K562 (cell line): ENCODE data around the gene TMEM161B. TPM values are rescaled to one million over a fixed set of nuclear protein-coding genes. Genes with fewer than 3 reads are reported as not detected.

Source experiments
- ATAC-seq: fragments of 200-7000 bp; cut with Tn5 transposase; 3 replicates; pipeline ENCODE4 v1.9.1; 2020; ENCODE audit warnings: moderate library complexity
- BruUV-seq: library from RNA; stranded (reverse); fragments of 400-500 nt; replicated peaks from 2 replicates; lab custom pipeline; 2021; lab: Mats Ljungman, UMichigan
- CTCF ChIA-PET: fragments of 300-600 bp; formaldehyde crosslinking; extraction: SDS; loops from one replicate; lab custom pipeline; 2021; ENCODE audit warnings: low intra/inter-chr PET ratio; lab: Yijun Ruan, JAX
- POLR2A ChIA-PET: fragments of 300-600, 350-650 bp; sonication (Branson Sonifier 250); formaldehyde crosslinking; extraction: SDS; loops from one replicate; lab custom pipeline; 2021; ENCODE audit warnings: antibody characterized with exemption, inconsistent platforms; lab: Yijun Ruan, JAX
- DNase-seq, 4 experiments: peaks; one replicate each; pipeline versions ENCODE4 v3.0.0 to v3.0.0-alpha.2; 2011 to 2018; ENCODE audit warnings: low spot score in 3 of 4, mixed read lengths in 3 of 4; ENCODE audit errors: extremely low read depth in 1 of 4
- FAIRE-seq: peaks from 2 replicates; lab custom pipeline; 2011; peaks lifted over from hg19 to GRCh38; lab: Jason Lieb, UNC
- H2AFZ ChIP-seq: 2 replicates; pipeline ENCODE4 v1.6.0; 2011; ENCODE audit warnings: low read depth, low read length, control low read depth, inconsistent platforms
- H3K27ac ChIP-seq: fragments of 200-600 bp; 3 replicates; pipeline ENCODE4 v1.8.0; 2011; ENCODE audit warnings: low read depth, mild to moderate bottlenecking, control low read depth, inconsistent platforms, low read length, moderate library complexity, mixed read lengths; ENCODE audit errors: extremely low read depth
- H3K27me3 ChIP-seq, 2 experiments: fragments of 300-600 bp in 1 of 2; 2 replicates in 1 of 2; 3 replicates in 1 of 2; pipeline versions ENCODE4 v1.6.0 to v1.8.0; 2011; ENCODE audit warnings: inconsistent platforms in 2 of 2, low read length in 2 of 2, mild to moderate bottlenecking in 1 of 2, mixed read lengths in 1 of 2, moderate library complexity in 1 of 2; ENCODE audit not compliant: control insufficient read depth in 2 of 2, insufficient read depth in 2 of 2
- H3K36me3 ChIP-seq: fragments of 300-600 bp; 3 replicates; pipeline ENCODE4 v1.8.0; 2011; ENCODE audit warnings: mild to moderate bottlenecking, low read length, inconsistent platforms; ENCODE audit not compliant: control insufficient read depth, insufficient read depth
- H3K4me1 ChIP-seq, 2 experiments: fragments of 200-600 bp in 1 of 2; replicated peaks in 1 of 2; 2 replicates in 1 of 2; 3 replicates in 1 of 2; pipeline versions ENCODE4 v1.5.1 to v1.8.0; 2011; ENCODE audit warnings: inconsistent platforms in 2 of 2, low read length in 2 of 2, mild to moderate bottlenecking in 1 of 2, mixed read lengths in 1 of 2, moderate library complexity in 1 of 2; ENCODE audit not compliant: control insufficient read depth in 2 of 2, insufficient read depth in 2 of 2
- H3K4me2 ChIP-seq: 2 replicates; pipeline ENCODE4 v1.6.1; 2011; ENCODE audit warnings: low read length, control low read depth, inconsistent platforms, mixed read lengths; ENCODE audit not compliant: insufficient read depth
- H3K4me3 ChIP-seq: fragments of 200-600 bp; sonication (generic), shearing (Covaris generic); 2 replicates; pipeline ENCODE4 v1.5.1; 2016; ENCODE audit warnings: control low read depth, inconsistent platforms
- H3K79me2 ChIP-seq: fragments of 200-600 bp; 3 replicates; pipeline ENCODE4 v1.8.0; 2011; ENCODE audit warnings: low read length, inconsistent platforms; ENCODE audit not compliant: control insufficient read depth, insufficient read depth
- H3K9ac ChIP-seq, 2 experiments: 2 replicates each; pipeline versions ENCODE4 v1.6.0 to v1.6.1; 2011; ENCODE audit warnings: low read depth in 2 of 2, low read length in 2 of 2, control low read depth in 1 of 2, inconsistent platforms in 1 of 2, mild to moderate bottlenecking in 1 of 2, mixed read lengths in 1 of 2; ENCODE audit not compliant: insufficient read depth in 1 of 2
- H3K9me1 ChIP-seq: one replicate; pipeline ENCODE4 v1.6.0; 2011; ENCODE audit warnings: inconsistent platforms, mild to moderate bottlenecking, low read length, moderate library complexity; ENCODE audit not compliant: control insufficient read depth, insufficient read depth
- H3K9me3 ChIP-seq: replicated peaks from 2 replicates; pipeline ENCODE4 v1.5.1; 2011; ENCODE audit warnings: low read depth, low read length, inconsistent platforms; ENCODE audit not compliant: control insufficient read depth, insufficient read depth
- H4K20me1 ChIP-seq: replicated peaks from 2 replicates; pipeline ENCODE4 v1.6.1; 2011; ENCODE audit warnings: low read length, inconsistent platforms, mixed read lengths; ENCODE audit not compliant: control insufficient read depth, insufficient read depth
- BHLHE40 ChIP-seq: IDR thresholded peaks from 2 replicates; pipeline ENCODE4 v1.6.1; 2011; ENCODE audit warnings: low read length, improper control_type of control experiment
- CBFA2T3 ChIP-seq: fragments of 450-650 bp; IDR thresholded peaks from 2 replicates; pipeline ENCODE4 v1.6.1; 2017
- CEBPB ChIP-seq: fragments of 450-650 bp; IDR thresholded peaks from 2 replicates; pipeline ENCODE4 v1.6.1; 2016; ENCODE audit warnings: missing genetic modification characterization, missing compliant biosample characterization
- CEBPG ChIP-seq, 3 experiments: fragments of 200-800 bp in 1 of 3; sonication (Bioruptor generic) in 1 of 3; sonication (generic) in 1 of 3; formaldehyde crosslinking in 1 of 3; IDR thresholded peaks in 2 of 3; conservative IDR thresholded peaks in 1 of 3; 2 replicates each; pipeline versions ENCODE4 v1.6.1 to v1.8.0; 2016 to 2022; ENCODE audit warnings: missing compliant biosample characterization in 2 of 3, missing genetic modification characterization in 2 of 3, mild to moderate bottlenecking in 1 of 3, missing genetic modification reagents in 1 of 3
- EGR1 ChIP-seq: fragments of 450-650 bp; conservative IDR thresholded peaks from 2 replicates; pipeline ENCODE4 v1.6.1; 2017; ENCODE audit warnings: mild to moderate bottlenecking
- ETV1 ChIP-seq: fragments of 450-650 bp; conservative IDR thresholded peaks from 2 replicates; pipeline ENCODE4 v1.6.1; 2016; ENCODE audit warnings: missing genetic modification characterization, control low read depth, low read depth, missing compliant biosample characterization
- MEIS2 ChIP-seq: fragments of 450-650 bp; IDR thresholded peaks from 2 replicates; pipeline ENCODE4 v1.6.1; 2014; ENCODE audit warnings: mild to moderate bottlenecking; ENCODE audit not compliant: partially characterized antibody
- PHB ChIP-seq: fragments of 250-450 bp; sonication (Bioruptor Pico); IDR thresholded peaks from 2 replicates; pipeline ENCODE4 v1.5.0; 2021
- PHF8 ChIP-seq: fragments of 200-600 bp; sonication (generic); IDR thresholded peaks from 2 replicates; pipeline ENCODE4 v1.6.1; 2012; ENCODE audit warnings: mixed run types, mild to moderate bottlenecking, inconsistent platforms, low read length, moderate library complexity, borderline replicate concordance
- ZKSCAN1 ChIP-seq: fragments of 150-350 bp; IDR thresholded peaks from 2 replicates; pipeline ENCODE4 v1.6.1; 2016; ENCODE audit warnings: low read depth, low read length
- ZNF133 ChIP-seq: fragments of 250-450 bp; sonication (Bioruptor Pico); IDR thresholded peaks from 2 replicates; pipeline ENCODE4 v1.4.0; 2020; ENCODE audit warnings: mild to moderate bottlenecking
- ZNF140 ChIP-seq: fragments of 250-450 bp; sonication (Bioruptor Pico); IDR thresholded peaks from 2 replicates; pipeline ENCODE4 v1.8.0; 2021; ENCODE audit warnings: moderate library complexity, mild to moderate bottlenecking, inconsistent platforms
- ZNF23 ChIP-seq: fragments of 250-450 bp; sonication (Bioruptor Pico); IDR thresholded peaks from 2 replicates; pipeline ENCODE4 v1.4.0; 2020; ENCODE audit warnings: mild to moderate bottlenecking
- ZNF311 ChIP-seq: fragments of 250-450 bp; sonication (Bioruptor Pico); IDR thresholded peaks from 2 replicates; pipeline ENCODE4 v1.4.0; 2020; ENCODE audit warnings: mild to moderate bottlenecking, moderate library complexity
- ZNF408 ChIP-seq: fragments of 250-450 bp; sonication (Bioruptor Pico); IDR thresholded peaks from 2 replicates; pipeline ENCODE4 v1.4.0; 2020; ENCODE audit warnings: low read depth, mild to moderate bottlenecking, moderate library complexity
- ZNF561 ChIP-seq: fragments of 450-650 bp; formaldehyde crosslinking; conservative IDR thresholded peaks from 2 replicates; pipeline ENCODE4 v1.4.0; 2020; ENCODE audit warnings: mild to moderate bottlenecking, moderate library complexity
- WGBS: fragments of 100-300 bp; shearing (Covaris generic); methylation state at CpG from one replicate; pipeline ENCODE4 v1.1.6; 2016; ENCODE audit warnings: low coverage, mixed read lengths; ENCODE audit not compliant: insufficient coverage; ENCODE audit errors: missing lambda C conversion rate; 5-methylcytosine and 5-hydroxymethylcytosine counted together
- in situ Hi-C: fragments of 300-500 bp; cut with MboI; formaldehyde crosslinking; loops from 4 replicates; pipeline ENCODE4 v1.15.0; 2018; ENCODE audit warnings: inconsistent platforms, mixed read lengths
- intact Hi-C: fragments of 100-400 bp; cut with micrococcal nuclease; formaldehyde crosslinking; loops from 2 replicates; pipeline ENCODE4 v1.14.2; 2022
- polyA plus RNA-seq, 8 experiments: library from polyadenylated mRNA; depleted of rRNA in 4 of 8; stranded (reverse) in 5 of 8; unstranded in 3 of 8; fragments of >200 nt; fragmentation: Nextera tagmentation in 2 of 8; fragmentation: Illumina TruSeq in 1 of 8; extraction: Ambion mirVana in 2 of 8; extraction: Trizol in 1 of 8; gene quantifications; 2 replicates each; pipeline versions ENCODE4 v1.2.1 to v1.2.3, GENCODE V29; 2011 to 2014; ENCODE audit warnings: inconsistent platforms in 1 of 8, missing spikeins in 1 of 8
- total RNA-seq, 7 experiments: library from RNA; depleted of rRNA in 6 of 7; stranded (reverse); fragments of >200 nt in 6 of 7; fragmentation: Illumina TruSeq in 2 of 7; extraction: Trizol in 2 of 7; gene quantifications; 2 replicates each; pipeline versions ENCODE4 v1.2.1 to v1.2.3, GENCODE V29; 2011 to 2021; ENCODE audit warnings: low replicate concordance in 1 of 7
- TF ChIP-seq, protein P1 (sequence below), 2 experiments: fragments of 450-650 bp in 1 of 2; sonication (generic) in 1 of 2; formaldehyde crosslinking in 1 of 2; IDR thresholded peaks in 1 of 2; conservative IDR thresholded peaks in 1 of 2; 2 replicates each; pipeline versions ENCODE4 v1.6.1 to v1.8.1; 2016 to 2023; ENCODE audit warnings: mild to moderate bottlenecking in 2 of 2, moderate library complexity in 2 of 2, inconsistent platforms in 1 of 2, missing genetic modification reagents in 1 of 2
- TF ChIP-seq, protein P2 (sequence below), 2 experiments: IDR thresholded peaks in 1 of 2; conservative IDR thresholded peaks in 1 of 2; 2 replicates each; pipeline ENCODE4 v1.6.1; 2016; ENCODE audit warnings: low read depth in 2 of 2, mild to moderate bottlenecking in 1 of 2, missing compliant biosample characterization in 1 of 2, missing genetic modification characterization in 1 of 2, moderate library complexity in 1 of 2
- TF ChIP-seq, protein P3 (sequence below): sonication (generic); formaldehyde crosslinking; IDR thresholded peaks from 2 replicates; pipeline ENCODE4 v1.5.0; 2020; ENCODE audit warnings: missing genetic modification reagents

The TMEM161B gene
- total and polyA plus RNA-seq, 9 of the 15 experiments (the other 6 are each of a cell fraction or from before 2014, with no cell fraction given) = 18.9 to 57.1 (median 40.6) TPM

DNA sequence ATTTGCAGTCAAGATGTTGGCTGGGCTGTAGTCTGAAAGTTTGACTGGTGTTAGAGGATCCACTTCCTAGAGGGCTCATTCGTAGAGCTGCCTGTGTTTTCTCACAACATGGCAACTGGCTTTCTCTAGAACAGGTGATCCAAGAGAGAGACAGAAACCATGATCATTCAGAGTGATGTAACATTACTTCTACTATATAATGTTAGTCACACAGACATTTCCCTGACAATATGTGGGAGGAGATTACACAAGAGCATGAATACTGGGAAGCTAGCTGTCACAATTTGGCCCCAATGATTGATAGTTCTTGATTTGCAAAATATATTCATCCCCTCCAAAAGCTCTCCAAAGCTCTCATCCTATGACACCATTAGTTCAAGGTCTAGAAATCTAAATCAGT is 10.9 kb upstream of the TMEM161B start:
- peaks cover 33% of the 10 kb centered on the region; the same call in 2 of the 3 replicates for H3K36me3 ChIP-seq
- ChIA-PET CTCF (no interaction called here), POLR2A (interaction anchor here (0.6 to 1.5 kb wide), 2 partner anchors 10 to 360 kb away, joined by 4 read pairs; no protein-coding TSS in a partner anchor)
- no peaks in the 10 kb centered on the region for H3K27me3 ChIP-seq
- H3K4me3 ChIP-seq = no peak overlapping the region
- FAIRE-seq (no peak), ATAC-seq (peak; percentile 70), DNase-seq (no peak)
- no peaks in the 10 kb centered on the region for H3K9me1 ChIP-seq
- no peak overlapping the region for H3K4me2 ChIP-seq
- BruUV-seq = no TSS peak
- no peak overlapping the region for H3K9ac ChIP-seq
- intact Hi-C loops = no loop called here
- WGBS = 88% methylated on average over 1 of the region's 1 CpG
- no peak overlapping the region for H2AFZ ChIP-seq
- H3K9me3 ChIP-seq = no peaks in the 10 kb centered on the region
- H3K4me1 ChIP-seq = peaks cover 0 to 2% of the 10 kb centered on the region in 2 experiments; a peak in 1 of 5 replicates
- H4K20me1 ChIP-seq = no peaks in the 10 kb centered on the region
- no peak overlapping the region for H3K27ac ChIP-seq
- in situ Hi-C loops = no loop called here
- no peaks in the 10 kb centered on the region for H3K79me2 ChIP-seq
- TF ChIP-seq MEIS2 (peak; percentile 93), ZKSCAN1 (no peak), EGR1 (peak; percentile 22; the same call in 1 of the 2 replicates), ZNF311 (no peak), BHLHE40 (no peak), ZNF140 (CRISPR knock-in tag) (no peak), CEBPB (peak; percentile 66), ZNF561 (CRISPR knock-in tag) (no peak), CEBPG (CRISPR knock-in tag; IDR thresholded peaks at IDR 0.05) (no peak), CEBPG (tag; conservative IDR thresholded peaks at IDR 0.05 in 1 of 2, IDR thresholded peaks at IDR 0.05 in 1 of 2) (peak; percentile 60 to 85), PHB (CRISPR knock-in tag) (no peak), PHF8 (no peak), ZNF23 (no peak), ZNF133 (CRISPR knock-in tag) (no peak), ETV1 (tag) (no peak), CBFA2T3 (no peak), ZNF408 (no peak)
- TF ChIP-seq, protein P1, sequence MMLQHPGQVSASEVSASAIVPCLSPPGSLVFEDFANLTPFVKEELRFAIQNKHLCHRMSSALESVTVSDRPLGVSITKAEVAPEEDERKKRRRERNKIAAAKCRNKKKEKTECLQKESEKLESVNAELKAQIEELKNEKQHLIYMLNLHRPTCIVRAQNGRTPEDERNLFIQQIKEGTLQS (IDR thresholded peaks at IDR 0.05) = peak; percentile 42
- TF ChIP-seq, protein P1 (CRISPR knock-in tag; conservative IDR thresholded peaks at IDR 0.05) = no peak
- TF ChIP-seq, protein P2, sequence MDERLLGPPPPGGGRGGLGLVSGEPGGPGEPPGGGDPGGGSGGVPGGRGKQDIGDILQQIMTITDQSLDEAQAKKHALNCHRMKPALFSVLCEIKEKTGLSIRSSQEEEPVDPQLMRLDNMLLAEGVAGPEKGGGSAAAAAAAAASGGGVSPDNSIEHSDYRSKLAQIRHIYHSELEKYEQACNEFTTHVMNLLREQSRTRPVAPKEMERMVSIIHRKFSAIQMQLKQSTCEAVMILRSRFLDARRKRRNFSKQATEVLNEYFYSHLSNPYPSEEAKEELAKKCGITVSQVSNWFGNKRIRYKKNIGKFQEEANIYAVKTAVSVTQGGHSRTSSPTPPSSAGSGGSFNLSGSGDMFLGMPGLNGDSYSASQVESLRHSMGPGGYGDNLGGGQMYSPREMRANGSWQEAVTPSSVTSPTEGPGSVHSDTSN (CRISPR knock-in tag; IDR thresholded peaks at IDR 0.05; ENCODE audit: low read depth) = no peak
- TF ChIP-seq, protein P2 (tag; conservative IDR thresholded peaks at IDR 0.05; ENCODE audit: low read depth) = peak; percentile 78
- TF ChIP-seq, protein P3, sequence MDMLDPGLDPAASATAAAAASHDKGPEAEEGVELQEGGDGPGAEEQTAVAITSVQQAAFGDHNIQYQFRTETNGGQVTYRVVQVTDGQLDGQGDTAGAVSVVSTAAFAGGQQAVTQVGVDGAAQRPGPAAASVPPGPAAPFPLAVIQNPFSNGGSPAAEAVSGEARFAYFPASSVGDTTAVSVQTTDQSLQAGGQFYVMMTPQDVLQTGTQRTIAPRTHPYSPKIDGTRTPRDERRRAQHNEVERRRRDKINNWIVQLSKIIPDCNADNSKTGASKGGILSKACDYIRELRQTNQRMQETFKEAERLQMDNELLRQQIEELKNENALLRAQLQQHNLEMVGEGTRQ = no peak
